HepG2 (cell line): ENCODE data around the gene CRY1. TPM values are rescaled to one million over a fixed set of nuclear protein-coding genes. Genes with fewer than 3 reads are reported as not detected.

Source experiments
- ASH2L ChIP-seq: fragments of 300-600, 200-600 bp; sonication (generic); IDR thresholded peaks from 2 replicates; pipeline ENCODE4 v1.7.0; 2017; ENCODE audit warnings: low read depth, mild to moderate bottlenecking, moderate library complexity, mixed read lengths, low read length; ENCODE audit not compliant: insufficient read length
- E2F1 ChIP-seq: sonication (generic); formaldehyde crosslinking; IDR thresholded peaks from 2 replicates; pipeline ENCODE4 v1.5.0; 2020; ENCODE audit warnings: missing genetic modification reagents
- HNF4A ChIP-seq: sonication (generic); formaldehyde crosslinking; IDR thresholded peaks from 2 replicates; pipeline ENCODE4 v1.4.0; 2020; ENCODE audit warnings: missing genetic modification reagents
- KAT8 ChIP-seq: IDR thresholded peaks from 2 replicates; pipeline ENCODE4 v1.6.1; 2016; ENCODE audit warnings: missing genetic modification reagents, missing compliant biosample characterization
- PAF1 ChIP-seq: IDR thresholded peaks from 2 replicates; pipeline ENCODE4 v1.6.1; 2016; ENCODE audit warnings: missing genetic modification reagents, missing compliant biosample characterization
- SP4 ChIP-seq: sonication (generic); formaldehyde crosslinking; IDR thresholded peaks from 2 replicates; pipeline ENCODE4 v1.8.1; 2023; ENCODE audit warnings: mild to moderate bottlenecking, missing genetic modification reagents
- SSRP1 ChIP-seq: IDR thresholded peaks from 2 replicates; pipeline ENCODE4 v1.6.1; 2016; ENCODE audit warnings: control low read depth
- TERF1 ChIP-seq: sonication (generic); formaldehyde crosslinking; IDR thresholded peaks from 2 replicates; pipeline ENCODE4 v1.8.0; 2022; ENCODE audit warnings: mild to moderate bottlenecking, missing genetic modification reagents, moderate library complexity
- ZNF17 ChIP-seq: sonication (generic); formaldehyde crosslinking; IDR thresholded peaks from 2 replicates; pipeline ENCODE4 v1.5.0; 2020; ENCODE audit warnings: mild to moderate bottlenecking, missing genetic modification reagents
- ZNF280B ChIP-seq: sonication (generic); formaldehyde crosslinking; IDR thresholded peaks from 2 replicates; pipeline ENCODE4 v1.5.0; 2020; ENCODE audit warnings: missing genetic modification reagents, mild to moderate bottlenecking, borderline replicate concordance
- polyA plus RNA-seq, 8 experiments: library from polyadenylated mRNA; depleted of rRNA in 3 of 8; stranded (reverse) in 7 of 8; unstranded in 1 of 8; fragments of >200 nt; fragmentation: Illumina TruSeq in 4 of 8; extraction: Trizol in 4 of 8; gene quantifications; 2 replicates each; pipeline versions ENCODE4 v1.2.1 to v1.2.3, GENCODE V29; 2011 to 2016; ENCODE audit warnings: low read depth in 4 of 8, missing spikeins in 1 of 8, mixed read lengths in 1 of 8; ENCODE audit not compliant: insufficient read depth in 1 of 8
- total RNA-seq, 5 experiments: library from RNA; depleted of rRNA; stranded (reverse); fragments of >200 nt; fragmentation: Illumina TruSeq; extraction: Trizol; gene quantifications; 2 replicates each; pipeline ENCODE4 v1.2.3, GENCODE V29; 2016; ENCODE audit warnings: low read depth in 1 of 5

CRY1 gene
- total and polyA plus RNA-seq, 2 of the 13 experiments (the other 11 are each of a cell fraction or from before 2014, with no cell fraction given) = 11.4 to 13.9 TPM

DNA sequence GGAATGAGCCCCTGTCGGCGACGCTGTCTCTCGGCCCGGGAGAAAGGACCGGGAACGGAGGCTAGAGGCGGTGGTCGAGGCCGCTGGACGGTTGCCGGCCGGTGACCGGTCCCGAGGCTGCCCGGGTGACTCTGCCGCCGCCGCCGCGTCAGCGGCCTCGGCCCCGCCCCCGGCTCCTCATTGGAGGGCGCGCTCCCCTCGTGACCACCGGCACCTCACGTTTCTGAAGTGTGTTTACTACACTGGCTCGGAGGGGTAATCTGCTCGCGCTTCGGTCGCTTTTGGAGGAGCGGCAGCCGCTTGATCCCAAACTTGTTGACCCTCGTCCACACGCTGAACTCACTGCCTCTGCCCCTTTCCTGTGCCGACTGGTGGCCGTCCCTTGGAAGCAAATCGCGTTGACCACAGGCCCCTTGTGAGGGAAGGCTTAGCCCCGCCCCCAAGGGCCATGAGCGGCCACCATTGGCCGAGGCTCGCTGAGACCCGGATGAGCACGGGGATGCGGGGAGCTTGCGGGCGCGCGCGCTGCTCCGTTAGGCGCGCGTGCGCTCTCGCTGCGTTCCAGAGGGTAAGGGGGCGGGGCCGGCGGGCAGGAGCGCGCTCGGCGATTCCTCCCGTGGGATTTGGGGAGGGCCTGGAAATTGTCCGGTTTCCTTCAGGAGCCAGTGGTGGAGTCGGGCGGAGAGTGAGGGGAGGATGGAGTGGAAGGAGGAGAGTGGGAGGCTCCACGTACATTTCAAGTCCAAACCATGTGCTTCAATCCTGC lies at the start of gene CRY1 (continued):
- peak; percentile 85; the same call in 1 of the 2 replicates for TF ChIP-seq ZNF280B (CRISPR knock-in tag)
- TF ChIP-seq HNF4A (CRISPR knock-in tag) = 0 out of 2 replicates have a peak, but pooled peaks have one; percentile 1
- TF ChIP-seq ASH2L = peak; percentile 94
- no peak for TF ChIP-seq PAF1
- TF ChIP-seq SP4 (CRISPR knock-in tag) = peak; percentile 95
- peak; percentile 63; the same call in 1 of the 2 replicates for TF ChIP-seq KAT8 (CRISPR knock-in tag)
- no peak for TF ChIP-seq ZNF17 (CRISPR knock-in tag)
- peak; percentile 36; the same call in 1 of the 2 replicates for TF ChIP-seq E2F1
- TF ChIP-seq SSRP1 = no peak
- TF ChIP-seq TERF1 = peak; percentile 83; the same call in 1 of the 2 replicates
